GM18909 (cell line): ENCODE results near the gene ARFIP2.
A peak's percentile ranks its signal among the peaks of the same experiment; 100 is the strongest.
"Not testable (repeated sequence)": the region's sequence is repeated elsewhere in the genome, so short reads cannot be mapped to it uniquely, and the experiment has no call there.

Source experiments
- ATAC-seq: cut with Tn5 transposase; IDR thresholded peaks from one replicate; pipeline ENCODE4 v1.9.1; 2021; ENCODE audit warnings: mild to moderate bottlenecking; ENCODE audit not compliant: unreplicated experiment, poor library complexity

ARFIP2 gene, protein sequence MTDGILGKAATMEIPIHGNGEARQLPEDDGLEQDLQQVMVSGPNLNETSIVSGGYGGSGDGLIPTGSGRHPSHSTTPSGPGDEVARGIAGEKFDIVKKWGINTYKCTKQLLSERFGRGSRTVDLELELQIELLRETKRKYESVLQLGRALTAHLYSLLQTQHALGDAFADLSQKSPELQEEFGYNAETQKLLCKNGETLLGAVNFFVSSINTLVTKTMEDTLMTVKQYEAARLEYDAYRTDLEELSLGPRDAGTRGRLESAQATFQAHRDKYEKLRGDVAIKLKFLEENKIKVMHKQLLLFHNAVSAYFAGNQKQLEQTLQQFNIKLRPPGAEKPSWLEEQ

DNA sequence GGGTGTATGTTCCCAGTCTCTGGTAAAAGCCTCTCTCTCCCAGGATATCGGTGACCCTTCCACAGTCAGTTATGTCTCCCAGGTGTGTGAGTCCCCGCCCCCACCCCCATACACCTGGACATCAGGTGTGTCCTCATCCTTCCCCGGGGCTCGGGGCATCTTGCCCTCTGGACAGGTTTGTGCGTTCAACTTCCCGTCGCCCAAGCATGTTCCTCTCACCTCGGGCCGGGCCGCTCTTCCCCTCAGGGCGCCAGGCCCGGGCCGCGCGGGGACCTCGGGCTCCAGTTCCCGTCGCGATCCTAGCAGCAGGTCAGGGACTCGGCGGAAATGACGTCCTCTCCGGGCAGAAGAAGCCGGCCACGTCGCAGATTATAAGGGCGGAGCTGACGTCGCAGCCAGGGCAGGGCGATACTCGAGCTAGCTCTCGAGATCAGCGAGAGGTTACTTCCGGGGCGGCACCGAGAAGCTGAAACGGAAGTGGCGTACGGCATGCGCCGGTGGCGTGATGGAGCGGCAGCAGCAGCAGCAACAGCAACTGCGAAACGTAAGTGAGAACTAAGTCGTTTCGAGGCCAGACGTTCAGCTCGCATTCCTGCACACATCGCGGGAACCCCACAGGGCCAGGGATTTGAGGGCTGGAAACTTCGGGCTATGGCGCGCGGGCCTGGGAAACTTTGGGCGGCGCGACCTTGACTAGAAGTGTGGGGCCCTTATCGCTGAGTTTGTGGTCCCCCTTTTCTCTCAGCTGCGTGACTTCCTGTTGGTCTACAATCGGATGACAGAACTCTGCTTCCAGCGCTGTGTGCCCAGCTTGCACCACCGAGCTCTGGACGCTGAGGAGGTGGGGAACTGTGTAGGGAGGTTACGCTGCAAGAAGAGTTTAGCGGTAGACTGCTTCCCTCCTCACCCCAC, at the start of gene ARFIP2, which contains the start of gene TIMM10B:
TSS of gene ARFIP2 (minus strand) at position 320 of the 912 bp plus-strand sequence. CDS start 910 bp downstream, outside the sequence.
TSS of gene TIMM10B (plus strand) at position 490 of the 912 bp plus-strand sequence. CDS start at position 506, 16 bp downstream.
- peak; percentile 99 for ATAC-seq

- ATAC-seq, result no peak
Measured at GRCh38 chr11:6530848-6531247, 49.7 kb upstream of the ARFIP2 start.

- ATAC-seq, result no peak
Measured at GRCh38 chr11:6529266-6529665, 48.1 kb upstream of the ARFIP2 start.

DNA sequence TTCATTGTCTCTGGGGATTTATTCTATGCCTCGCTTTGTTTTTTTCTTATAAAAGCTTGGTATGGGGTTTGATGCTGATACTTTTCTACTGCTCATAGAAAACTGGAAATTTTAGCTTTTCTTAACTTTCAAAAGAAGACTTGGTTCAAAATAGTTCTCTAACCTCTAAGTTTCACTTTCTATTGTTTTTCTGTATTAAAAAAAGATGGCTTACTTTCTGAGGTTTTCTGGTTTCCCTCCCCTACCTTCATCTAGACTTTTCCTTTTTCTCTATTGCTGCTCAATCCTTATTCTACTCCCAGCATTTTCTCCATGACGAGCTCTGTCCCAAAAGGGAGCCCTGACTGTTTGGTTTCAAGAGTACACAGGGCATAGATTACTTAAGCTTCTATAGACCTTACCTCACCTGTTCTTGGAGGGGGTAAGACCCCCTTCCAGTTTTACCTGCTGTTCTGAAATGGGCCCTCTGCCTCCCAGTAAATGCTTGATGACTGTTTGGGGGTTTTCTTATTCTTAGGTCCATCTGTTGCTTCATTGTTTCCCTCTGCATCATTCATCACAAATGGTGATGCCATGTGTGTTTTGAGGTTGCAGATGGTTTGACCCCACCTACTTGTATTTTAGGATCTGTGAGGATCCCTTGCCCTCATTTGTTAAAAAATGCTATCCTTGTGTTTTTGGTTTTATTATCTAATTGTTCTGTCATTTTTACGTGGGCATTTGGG, 45.4 kb upstream of the ARFIP2 start:
- ATAC-seq, result no peak

DNA sequence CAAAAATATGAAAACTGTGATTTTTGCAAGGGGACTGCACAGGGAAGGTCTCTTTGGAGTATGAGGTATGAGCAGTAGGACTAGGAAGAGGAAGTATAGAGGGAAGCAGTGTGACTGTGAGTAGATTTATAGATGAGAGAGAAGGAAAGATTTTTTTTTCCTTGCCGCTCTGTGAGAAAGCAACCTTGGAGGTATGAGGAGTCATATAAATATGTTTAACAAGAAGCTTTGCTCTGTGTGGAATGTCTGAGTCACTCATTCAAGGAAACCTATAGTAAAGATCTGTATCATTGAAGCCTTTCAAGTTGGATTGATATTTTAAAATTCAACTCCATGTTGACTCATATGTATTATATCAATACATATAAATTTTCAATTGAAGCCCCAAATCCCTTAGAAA, 42.1 kb upstream of the ARFIP2 start:
- no peak for ATAC-seq

- ATAC-seq, result not testable (repeated sequence)
Measured at GRCh38 chr11:6521946-6522345, 40.8 kb upstream of the ARFIP2 start.

GRCh38 chr11:6520265-6520664, 39.1 kb upstream of the ARFIP2 start:
- no peak for ATAC-seq

GRCh38 chr11:6516865-6517264, 35.7 kb upstream of the ARFIP2 start:
- ATAC-seq, result no peak

GRCh38 chr11:6505577-6506240, 24.6 kb upstream of the ARFIP2 start:
- ATAC-seq, result no peak

- no peak for ATAC-seq
Measured at GRCh38 chr11:6504166-6504565, 23.0 kb upstream of the ARFIP2 start.

GRCh38 chr11:6502382-6502781, 21.3 kb upstream of the ARFIP2 start:
- ATAC-seq, result no peak

GRCh38 chr11:6498544-6498943, 17.4 kb upstream of the ARFIP2 start:
- ATAC-seq, result no peak

- ATAC-seq, result no peak
Measured at GRCh38 chr11:6498121-6498520, 17.0 kb upstream of the ARFIP2 start.

DNA sequence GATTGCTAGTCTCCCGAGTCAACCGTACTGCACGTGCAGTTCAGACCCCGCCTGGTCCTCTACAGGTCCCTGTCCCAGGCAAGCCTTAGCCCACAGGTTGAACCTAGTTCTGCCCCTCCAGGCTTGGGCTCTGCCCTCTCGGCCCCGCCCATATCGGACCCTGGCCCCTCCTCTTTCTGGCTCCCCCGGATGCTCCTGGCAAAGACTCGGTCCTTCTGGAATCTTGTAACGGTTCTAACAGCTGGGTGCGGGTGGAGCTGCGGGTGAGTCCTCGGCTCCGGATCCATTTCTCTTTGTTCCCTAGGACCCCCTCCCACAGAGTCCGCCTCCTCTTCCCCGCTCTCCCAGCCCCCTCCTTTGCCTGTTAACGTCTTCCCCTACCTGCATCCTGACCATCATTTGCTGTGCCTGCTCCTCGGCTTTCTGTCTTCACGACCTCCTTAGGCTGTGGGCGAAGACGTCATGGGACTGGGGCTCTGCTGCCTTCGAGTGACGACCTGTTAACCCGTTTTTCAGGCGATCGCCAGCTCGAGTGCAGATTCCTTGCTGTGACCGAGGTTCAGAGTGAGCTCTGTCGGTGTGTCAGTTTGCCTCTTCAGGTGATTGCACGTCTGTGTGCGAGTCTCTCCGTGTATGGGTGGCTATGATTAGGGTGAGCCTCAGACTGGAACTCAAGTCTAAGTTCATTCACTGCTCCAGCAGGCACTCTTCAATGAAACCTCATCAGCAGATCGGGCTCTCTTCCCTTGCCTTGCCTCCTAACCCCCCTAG, 16.1 kb upstream of the ARFIP2 start, which contains the start of gene DNHD1:
TSS of gene DNHD1 (plus strand) at position 212 of the 771 bp plus-strand sequence. CDS start 936 bp downstream, outside the sequence.
- ATAC-seq, result no peak

DNA sequence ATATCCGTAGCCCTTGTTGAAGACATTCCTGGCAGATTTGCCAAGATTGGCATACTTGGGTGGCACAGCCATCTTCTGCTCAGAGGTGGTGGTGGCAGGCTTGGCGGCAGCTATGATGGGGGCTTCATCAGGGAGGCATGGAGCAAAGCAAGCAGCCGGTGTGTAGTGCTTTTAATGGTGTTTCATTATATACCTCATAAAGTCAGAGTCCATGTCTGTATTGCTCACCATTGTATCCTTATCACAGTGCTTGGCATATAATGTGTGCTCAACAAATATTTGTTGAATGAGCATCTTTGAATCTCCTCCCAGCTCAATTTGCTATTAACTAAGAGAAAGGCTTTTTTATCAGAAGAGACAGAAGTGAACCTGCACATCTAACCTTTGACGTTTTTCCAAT, 8.2 kb upstream of the ARFIP2 start:
- no peak for ATAC-seq

DNA sequence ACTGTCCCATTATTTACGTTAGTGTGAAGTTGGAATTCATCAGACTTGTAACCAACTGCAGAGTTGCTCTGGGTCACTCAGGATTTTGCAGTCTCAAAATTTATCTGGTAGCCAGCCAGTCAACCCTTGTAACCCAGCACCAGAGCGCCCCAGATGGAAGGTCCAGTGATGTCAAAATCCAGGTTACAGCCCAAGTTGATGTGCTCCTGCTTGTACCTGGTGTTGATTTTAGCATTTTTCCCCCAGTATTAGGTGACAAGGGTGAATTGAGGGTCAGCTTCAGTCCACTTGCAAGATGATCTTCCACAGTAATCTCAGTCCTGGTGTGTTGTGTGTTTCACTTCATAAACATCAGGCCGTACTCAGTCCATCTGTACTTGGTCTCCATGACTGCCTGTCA, 7.7 kb upstream of the ARFIP2 start:
- no peak for ATAC-seq

DNA sequence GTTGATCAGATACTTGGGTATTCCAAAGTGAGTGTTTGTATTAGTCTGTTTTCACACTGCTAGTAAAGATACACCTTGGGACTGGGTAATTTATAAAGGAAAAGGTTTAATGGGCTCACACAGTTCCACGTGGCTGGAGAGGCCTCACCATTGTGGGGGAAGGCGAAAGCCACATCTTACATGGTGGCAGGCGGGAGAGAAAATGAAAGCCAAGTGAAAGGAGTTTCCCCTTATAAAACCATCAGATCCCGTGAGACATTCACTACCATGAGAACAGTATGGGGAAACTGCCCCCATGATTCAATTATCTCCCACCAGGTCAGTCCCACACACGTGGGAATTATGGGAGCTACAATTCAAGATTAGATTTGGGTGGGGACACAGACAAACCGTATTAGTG, 7.2 kb upstream of the ARFIP2 start:
- ATAC-seq, result no peak

DNA sequence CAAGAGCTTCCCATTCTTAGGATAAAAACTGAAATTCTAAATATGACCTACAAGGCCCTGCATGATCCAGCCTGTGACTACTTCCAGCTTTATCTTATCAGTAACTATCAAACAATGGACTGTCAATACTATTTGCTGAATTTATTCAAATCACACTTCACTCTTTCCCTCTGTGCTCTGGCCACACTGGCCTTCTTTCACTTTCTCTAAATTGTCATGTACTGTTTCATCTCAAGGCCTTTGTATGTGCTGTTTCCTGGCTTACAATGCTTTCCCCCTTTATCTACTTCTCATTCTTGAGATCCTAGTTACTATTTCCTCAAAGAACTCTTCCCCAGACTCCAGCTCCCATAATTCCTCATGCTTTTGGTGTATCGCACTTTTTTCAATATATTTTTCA, 5.8 kb upstream of the ARFIP2 start:
- ATAC-seq, result no peak

DNA sequence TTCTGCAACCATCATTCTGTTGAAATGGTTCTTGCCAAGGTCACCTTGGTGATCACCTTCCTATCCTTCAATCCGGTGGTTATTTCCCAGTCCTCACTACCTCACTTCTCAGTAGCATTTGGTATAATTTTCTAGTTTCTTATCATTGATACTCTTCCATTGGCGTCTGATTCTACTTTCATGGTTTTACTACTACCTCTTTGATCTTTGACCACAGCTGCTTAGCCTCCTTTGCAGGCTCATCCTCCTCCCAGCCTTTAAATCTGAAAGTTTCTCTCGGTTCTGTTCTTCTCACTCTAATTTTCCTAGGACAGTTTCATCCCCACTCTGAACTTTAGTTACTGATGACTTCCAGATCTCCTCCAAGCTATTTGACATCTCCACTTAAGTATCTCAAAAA, 5.1 kb upstream of the ARFIP2 start:
- ATAC-seq, result no peak
